K562 (cell line): ENCODE measurements around the gene TIMM17B. TPM values are rescaled to one million over a fixed set of nuclear protein-coding genes. Genes with fewer than 3 reads are reported as not detected.

Source experiments
- CHD1 ChIP-seq: fragments of 200-600 bp; sonication (generic); IDR thresholded peaks from one replicate; pipeline ENCODE4 v1.6.1; 2012; ENCODE audit warnings: mild to moderate bottlenecking, moderate library complexity, low read length, inconsistent platforms
- EWSR1 ChIP-seq: fragments of 450-650 bp; IDR thresholded peaks from 2 replicates; pipeline ENCODE4 v1.6.1; 2018; ENCODE audit warnings: borderline replicate concordance, mild to moderate bottlenecking, low read depth, moderate library complexity; ENCODE audit not compliant: partially characterized antibody
- EZH2 ChIP-seq: IDR thresholded peaks from 2 replicates; pipeline ENCODE4 v1.6.1; 2012; ENCODE audit warnings: low read depth, mild to moderate bottlenecking, inconsistent platforms, low read length, borderline replicate concordance
- ZNF407 ChIP-seq: fragments of 450-650 bp; IDR thresholded peaks from 2 replicates; pipeline ENCODE4 v1.6.1; 2016; ENCODE audit warnings: low read depth
- polyA plus RNA-seq, 8 experiments: library from polyadenylated mRNA; depleted of rRNA in 4 of 8; stranded (reverse) in 5 of 8; unstranded in 3 of 8; fragments of >200 nt; fragmentation: Nextera tagmentation in 2 of 8; fragmentation: Illumina TruSeq in 1 of 8; extraction: Ambion mirVana in 2 of 8; extraction: Trizol in 1 of 8; gene quantifications; 2 replicates each; pipeline versions ENCODE4 v1.2.1 to v1.2.3, GENCODE V29; 2011 to 2014; ENCODE audit warnings: inconsistent platforms in 1 of 8, missing spikeins in 1 of 8
- total RNA-seq, 7 experiments: library from RNA; depleted of rRNA in 6 of 7; stranded (reverse); fragments of >200 nt in 6 of 7; fragmentation: Illumina TruSeq in 2 of 7; extraction: Trizol in 2 of 7; gene quantifications; 2 replicates each; pipeline versions ENCODE4 v1.2.1 to v1.2.3, GENCODE V29; 2011 to 2021; ENCODE audit warnings: low replicate concordance in 1 of 7

Gene TIMM17B
- total and polyA plus RNA-seq, 9 of the 15 experiments (the other 6 are each of a cell fraction or from before 2014, with no cell fraction given) = 9.9 to 184 (median 115) TPM

DNA sequence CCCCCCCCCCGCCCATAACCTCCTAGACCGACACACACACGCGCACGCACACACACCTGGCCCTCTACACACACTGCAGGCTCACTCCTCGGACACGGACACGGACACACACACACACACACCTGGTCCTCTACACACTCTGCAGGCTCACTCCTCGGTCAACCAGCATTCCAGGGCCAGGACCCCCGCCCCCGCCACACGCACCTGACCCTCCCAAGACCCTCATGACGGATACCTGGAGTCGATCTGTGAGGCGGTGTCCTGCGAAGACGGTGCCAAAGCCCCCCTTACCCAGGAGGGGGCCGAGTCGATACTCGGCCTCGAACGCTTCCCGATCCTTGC is 20.7 kb upstream of the TIMM17B start (continued):
- no peak for TF ChIP-seq ZNF407
- TF ChIP-seq EWSR1 = no peak
- TF ChIP-seq CHD1 = peak; percentile 37
- no peak for TF ChIP-seq EZH2
